ENCODE data around the gene PRKAG3. TPM values are rescaled to one million over a fixed set of nuclear protein-coding genes. Genes with fewer than 3 reads are reported as not detected.

The PRKAG3 gene
- total RNA-seq, 3 donors from 2014 or later (not counting 1 experiment from before 2014, with no cell fraction given) = not detected

- Histone ChIP-seq H3K27me3 (ENCODE audit: control insufficient read depth, insufficient read depth, low read length) (no peaks in the 10 kb centered on the region), H3K36me3 (ENCODE audit: control insufficient read depth, insufficient read depth, low read length) (no peaks in the 10 kb centered on the region), H3K4me3 (ENCODE audit: low read length) (no peak overlapping the region), H3K4me1 (ENCODE audit: control insufficient read depth, insufficient read depth, low read length) (no peaks in the 10 kb centered on the region), H3K9me3 (ENCODE audit: control insufficient read depth, insufficient read depth, low read length) (no peaks in the 10 kb centered on the region), H3K27ac (ENCODE audit: low read length) (no peak overlapping the region)
- DNase-seq (no peak), ATAC-seq (no peak)
- no peaks in the 10 kb centered on the region for H3K9me3 Mint-ChIP-seq
- peaks cover under 1 to 12% of the 10 kb centered on the region in 2 donors for H3K27me3 Mint-ChIP-seq (ENCODE audit: low read depth in 2 of 2)
- no peak for TF ChIP-seq CTCF (IDR thresholded peaks at IDR 0.05)
- no peak overlapping the region for H3K27ac Mint-ChIP-seq
- 87% methylated on average over 10 of the region's 10 CpGs for WGBS (ENCODE audit: insufficient coverage)
- intact Hi-C loops (cut with micrococcal nuclease) = no loop called here
- no peaks in the 10 kb centered on the region for H3K36me3 Mint-ChIP-seq
- no peaks in the 10 kb centered on the region for H3K4me1 Mint-ChIP-seq
- no peak overlapping the region for H3K4me3 Mint-ChIP-seq
These were observed 4.8 kb downstream of the PRKAG3 start for GRCh38 chr2:218826791-218827190.

GRCh38 chr2:218824004-218824403 lies 7.6 kb downstream of the PRKAG3 start:
- no peaks in the 10 kb centered on the region for H3K9me3 ChIP-seq (ENCODE audit: control insufficient read depth, insufficient read depth, low read length)
- Mint-ChIP-seq H3K36me3 (no peaks in the 10 kb centered on the region), H3K4me1 (no peaks in the 10 kb centered on the region), H3K27ac (no peak overlapping the region), H3K9me3 (no peaks in the 10 kb centered on the region), H3K27me3 (ENCODE audit: low read depth in 2 of 2) (peaks cover 5 to 9% of the 10 kb centered on the region in 2 donors), H3K4me3 (no peak overlapping the region)
- no peak for ATAC-seq
- no peak for TF ChIP-seq CTCF (IDR thresholded peaks at IDR 0.05)
- 84% methylated on average over 7 of the region's 7 CpGs for WGBS (ENCODE audit: insufficient coverage)
- no peaks in the 10 kb centered on the region for H3K27me3 ChIP-seq (ENCODE audit: control insufficient read depth, insufficient read depth, low read length)
- no peaks in the 10 kb centered on the region for H3K4me1 ChIP-seq (ENCODE audit: control insufficient read depth, insufficient read depth, low read length)
- intact Hi-C loops (cut with micrococcal nuclease) = no loop called here
- H3K27ac ChIP-seq (ENCODE audit: low read length) = no peak overlapping the region
- no peaks in the 10 kb centered on the region for H3K36me3 ChIP-seq (ENCODE audit: control insufficient read depth, insufficient read depth, low read length)
- no peak overlapping the region for H3K4me3 ChIP-seq (ENCODE audit: low read length)
- DNase-seq = no peak

- Mint-ChIP-seq H3K36me3 (no peaks in the 10 kb centered on the region), H3K4me1 (no peaks in the 10 kb centered on the region), H3K27ac (no peak overlapping the region), H3K9me3 (no peaks in the 10 kb centered on the region), H3K27me3 (ENCODE audit: low read depth in 2 of 2) (peaks cover 5 to 9% of the 10 kb centered on the region in 2 donors), H3K4me3 (no peak overlapping the region)
- DNase-seq (no peak), ATAC-seq (no peak)
- WGBS (ENCODE audit: insufficient coverage) = 80% methylated on average over 9 of the region's 9 CpGs
- Histone ChIP-seq H3K9me3 (ENCODE audit: control insufficient read depth, insufficient read depth, low read length) (no peaks in the 10 kb centered on the region), H3K27me3 (ENCODE audit: control insufficient read depth, insufficient read depth, low read length) (no peaks in the 10 kb centered on the region), H3K4me1 (ENCODE audit: control insufficient read depth, insufficient read depth, low read length) (no peaks in the 10 kb centered on the region), H3K36me3 (ENCODE audit: control insufficient read depth, insufficient read depth, low read length) (no peaks in the 10 kb centered on the region), H3K27ac (ENCODE audit: low read length) (no peak overlapping the region), H3K4me3 (ENCODE audit: low read length) (no peak overlapping the region)
- TF ChIP-seq CTCF (IDR thresholded peaks at IDR 0.05) = no peak
- intact Hi-C loops (cut with micrococcal nuclease) = no loop called here
These were observed 8.3 kb downstream of the PRKAG3 start for GRCh38 chr2:218823196-218823855.

GRCh38 chr2:218822622-218823021 lies 9.0 kb downstream of the PRKAG3 start:
- H3K4me1 ChIP-seq (ENCODE audit: control insufficient read depth, insufficient read depth, low read length) = no peaks in the 10 kb centered on the region
- H3K36me3 Mint-ChIP-seq = no peaks in the 10 kb centered on the region
- H3K9me3 Mint-ChIP-seq = no peaks in the 10 kb centered on the region
- DNase-seq = no peak
- H3K36me3 ChIP-seq (ENCODE audit: control insufficient read depth, insufficient read depth, low read length) = no peaks in the 10 kb centered on the region
- no peak overlapping the region for H3K4me3 ChIP-seq (ENCODE audit: low read length)
- peaks cover 6 to 9% of the 10 kb centered on the region in 2 donors for H3K27me3 Mint-ChIP-seq (ENCODE audit: low read depth in 2 of 2)
- no peak for ATAC-seq
- no peaks in the 10 kb centered on the region for H3K9me3 ChIP-seq (ENCODE audit: control insufficient read depth, insufficient read depth, low read length)
- TF ChIP-seq CTCF (IDR thresholded peaks at IDR 0.05) = no peak
- H3K27ac ChIP-seq (ENCODE audit: low read length) = no peak overlapping the region
- H3K4me3 Mint-ChIP-seq = no peak overlapping the region
- WGBS (ENCODE audit: insufficient coverage) = 75% methylated on average over 7 of the region's 7 CpGs
- H3K4me1 Mint-ChIP-seq = no peaks in the 10 kb centered on the region
- H3K27ac Mint-ChIP-seq = no peak overlapping the region
- intact Hi-C loops (cut with micrococcal nuclease) = no loop called here
- no peaks in the 10 kb centered on the region for H3K27me3 ChIP-seq (ENCODE audit: control insufficient read depth, insufficient read depth, low read length)

All from natural killer cell (primary cell).